Fibroblast of villous mesenchyme (primary cell): ENCODE results near the gene PTPRN2. TPM values are rescaled to one million over a fixed set of nuclear protein-coding genes. Genes with fewer than 3 reads are reported as not detected.

Source experiments
- DNase-seq: peaks from one replicate; pipeline ENCODE4 v3.0.0-alpha.2; 2010; ENCODE audit warnings: low read depth
- H3K4me3 ChIP-seq: 2 replicates; pipeline ENCODE4 v1.5.1; 2011; ENCODE audit warnings: low read depth, mild to moderate bottlenecking, low read length
- total RNA-seq: library from RNA; depleted of rRNA; stranded (reverse); fragments of >200 nt; gene quantifications from 2 replicates; pipeline ENCODE4 v1.2.3, GENCODE V29; 2012
- TF ChIP-seq, protein P1 (sequence below): IDR thresholded peaks from 2 replicates; pipeline ENCODE4 v1.5.1; 2012; ENCODE audit warnings: low read depth, mild to moderate bottlenecking, low read length; ENCODE audit not compliant: insufficient read depth

PTPRN2 gene
- total RNA-seq, 1 donor = not detected

GRCh38 chr7:158097453-158098124 is 490.0 kb downstream of the PTPRN2 start:
- H3K4me3 ChIP-seq = no peak overlapping the region
- no peak for DNase-seq
- TF ChIP-seq, protein P1, sequence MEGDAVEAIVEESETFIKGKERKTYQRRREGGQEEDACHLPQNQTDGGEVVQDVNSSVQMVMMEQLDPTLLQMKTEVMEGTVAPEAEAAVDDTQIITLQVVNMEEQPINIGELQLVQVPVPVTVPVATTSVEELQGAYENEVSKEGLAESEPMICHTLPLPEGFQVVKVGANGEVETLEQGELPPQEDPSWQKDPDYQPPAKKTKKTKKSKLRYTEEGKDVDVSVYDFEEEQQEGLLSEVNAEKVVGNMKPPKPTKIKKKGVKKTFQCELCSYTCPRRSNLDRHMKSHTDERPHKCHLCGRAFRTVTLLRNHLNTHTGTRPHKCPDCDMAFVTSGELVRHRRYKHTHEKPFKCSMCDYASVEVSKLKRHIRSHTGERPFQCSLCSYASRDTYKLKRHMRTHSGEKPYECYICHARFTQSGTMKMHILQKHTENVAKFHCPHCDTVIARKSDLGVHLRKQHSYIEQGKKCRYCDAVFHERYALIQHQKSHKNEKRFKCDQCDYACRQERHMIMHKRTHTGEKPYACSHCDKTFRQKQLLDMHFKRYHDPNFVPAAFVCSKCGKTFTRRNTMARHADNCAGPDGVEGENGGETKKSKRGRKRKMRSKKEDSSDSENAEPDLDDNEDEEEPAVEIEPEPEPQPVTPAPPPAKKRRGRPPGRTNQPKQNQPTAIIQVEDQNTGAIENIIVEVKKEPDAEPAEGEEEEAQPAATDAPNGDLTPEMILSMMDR = no peak

- no peak for DNase-seq
Observed at GRCh38 chr7:158097106-158097452, 490.5 kb downstream of the PTPRN2 start.

DNA sequence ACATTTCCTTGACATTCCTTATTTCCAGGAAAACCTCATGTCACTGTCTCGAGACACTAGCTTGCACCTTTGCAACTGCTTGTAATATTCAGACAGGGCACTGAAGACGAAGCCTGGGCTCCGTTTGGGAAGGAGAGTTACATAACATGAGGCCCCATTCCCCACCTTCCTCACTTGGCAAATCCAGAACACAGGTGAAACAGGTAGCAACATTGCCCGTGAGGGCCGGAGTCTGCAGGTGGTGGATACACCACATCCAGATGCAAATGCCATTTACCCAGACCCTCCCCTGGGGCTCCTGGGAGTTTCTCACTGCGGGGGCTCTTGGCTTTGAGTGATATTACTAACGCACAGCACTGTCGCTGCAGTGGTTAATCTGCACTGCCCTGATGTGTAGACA is 491.0 kb downstream of the PTPRN2 start:
- no peak overlapping the region for H3K4me3 ChIP-seq
- TF ChIP-seq, protein P1 = no peak
- DNase-seq = no peak

More at GRCh38 chr7:158097106-158097452, 490.5 kb downstream of the PTPRN2 start:
- TF ChIP-seq, protein P1 = no peak
- H3K4me3 ChIP-seq = no peak overlapping the region

DNA sequence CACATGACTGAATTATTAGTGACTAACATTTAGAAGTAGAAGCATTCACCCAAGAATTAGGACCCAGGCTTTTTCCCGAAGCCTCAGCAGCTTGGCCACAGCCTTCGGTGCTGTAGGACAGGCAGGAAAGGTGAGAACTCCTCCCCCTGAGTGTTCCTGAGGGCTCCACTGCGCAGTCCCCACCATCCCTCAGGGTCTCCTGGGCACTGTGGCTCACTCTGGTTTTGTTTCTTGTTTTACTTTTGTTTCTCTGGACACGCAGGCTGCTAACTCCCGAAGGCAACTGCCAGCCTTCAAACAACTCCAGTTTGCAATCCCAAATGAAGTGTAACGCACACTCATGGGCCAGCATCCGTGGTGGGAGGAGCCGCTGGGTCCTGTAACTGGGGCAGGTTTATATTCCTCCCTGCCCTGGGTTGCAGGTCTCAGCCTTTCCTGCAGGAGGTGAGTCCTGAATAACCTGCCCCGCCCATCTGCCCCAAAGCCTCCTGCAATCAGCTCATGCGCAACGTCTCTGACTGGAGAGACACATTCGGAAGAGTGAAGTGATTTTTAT is 492.9 kb downstream of the PTPRN2 start:
- TF ChIP-seq, protein P1 = no peak
- no peak overlapping the region for H3K4me3 ChIP-seq
- no peak for DNase-seq

- TF ChIP-seq, protein P1 = no peak
- no peak for DNase-seq
- H3K4me3 ChIP-seq = no peak overlapping the region
Observed at GRCh38 chr7:158094046-158094445, 493.6 kb downstream of the PTPRN2 start.

- DNase-seq = no peak
- TF ChIP-seq, protein P1 = no peak
- no peak overlapping the region for H3K4me3 ChIP-seq
Observed at GRCh38 chr7:158093156-158093796, 494.3 kb downstream of the PTPRN2 start.
